Activated B cell treated with CpG ODN at 0.5 μM for 24 hours (primary cell): Measurements from ENCODE around the gene RGS17. TPM values are rescaled to one million over a fixed set of nuclear protein-coding genes. Genes with fewer than 3 reads are reported as not detected.

Experiments used
- ATAC-seq: fragments of 200-7000 bp; cut with Tn5 transposase; one replicate; pipeline ENCODE4 v1.10.0; 2021; ENCODE audit warnings: low read depth, mild to moderate bottlenecking, moderate library complexity
- CTCF ChIA-PET: fragments of 350-600 bp; sonication (Branson Sonifier 250); formaldehyde crosslinking; loops from one replicate; lab custom pipeline; 2021; ENCODE audit warnings: antibody characterized with exemption; lab: Charles Lee
- POLR2A ChIA-PET: fragments of 350-600 bp; sonication (Branson Sonifier 250); formaldehyde crosslinking; loops from one replicate; lab custom pipeline; 2021; ENCODE audit warnings: antibody characterized with exemption; lab: Charles Lee
- DNase-seq: peaks from one replicate; pipeline ENCODE4 v3.0.0; 2022
- H3K27ac Mint-ChIP-seq: one replicate; pipeline ENCODE4 v1.8.0; 2020; ENCODE audit warnings: mixed read lengths
- H3K27me3 Mint-ChIP-seq: one replicate; pipeline ENCODE4 v1.8.0; 2021; ENCODE audit warnings: mixed read lengths
- H3K36me3 Mint-ChIP-seq: one replicate; pipeline ENCODE4 v1.8.0; 2021; ENCODE audit warnings: low read depth, mixed read lengths
- H3K4me1 Mint-ChIP-seq: one replicate; pipeline ENCODE4 v1.8.0; 2021; ENCODE audit warnings: mixed read lengths
- H3K4me3 Mint-ChIP-seq: one replicate; pipeline ENCODE4 v1.8.0; 2020; ENCODE audit warnings: mild to moderate bottlenecking, mixed read lengths
- H3K9me3 Mint-ChIP-seq: one replicate; pipeline ENCODE4 v1.8.0; 2020; ENCODE audit warnings: mixed read lengths
- CTCF ChIP-seq: fragments of 200-600 bp; IDR thresholded peaks from one replicate; pipeline ENCODE4 v1.8.0; 2022; ENCODE audit warnings: antibody characterized with exemption, mild to moderate bottlenecking
- intact Hi-C: fragments of 100-400 bp; cut with micrococcal nuclease; formaldehyde crosslinking; loops from one replicate; pipeline ENCODE4 v1.15.1; 2024
- total RNA-seq: library from RNA; stranded (reverse); gene quantifications from 2 replicates; pipeline ENCODE4 v1.2.3, GENCODE V29; 2022

RGS17 gene
- total RNA-seq, 1 donor from 2014 or later: not detected

- DNase-seq (no peak), ATAC-seq (no peak)
- H3K4me1 Mint-ChIP-seq: no peaks in the 10 kb centered on the region
- intact Hi-C loops: no loop called here
- H3K27ac Mint-ChIP-seq: no peak overlapping the region
- ChIA-PET POLR2A (no interaction called here), CTCF (no interaction called here)
- H3K27me3 Mint-ChIP-seq: peaks cover 1% of the 10 kb centered on the region
- H3K9me3 Mint-ChIP-seq: no peaks in the 10 kb centered on the region
- no peak for TF ChIP-seq CTCF
- no peaks in the 10 kb centered on the region for H3K36me3 Mint-ChIP-seq
- no peak overlapping the region for H3K4me3 Mint-ChIP-seq
These were observed 74.8 kb downstream of the RGS17 start for GRCh38 chr6:153056308-153056707.

- ChIA-PET POLR2A (no interaction called here), CTCF (no interaction called here)
- ATAC-seq (no peak), DNase-seq (no peak)
- Mint-ChIP-seq H3K36me3 (no peaks in the 10 kb centered on the region), H3K4me3 (no peak overlapping the region), H3K9me3 (peaks cover 2% of the 10 kb centered on the region), H3K27me3 (no peaks in the 10 kb centered on the region), H3K27ac (no peak overlapping the region), H3K4me1 (no peaks in the 10 kb centered on the region)
- intact Hi-C loops: no loop called here
- TF ChIP-seq CTCF: no peak
These were observed 79.3 kb downstream of the RGS17 start for GRCh38 chr6:153051801-153052200.

GRCh38 chr6:153048631-153049030, 82.5 kb downstream of the RGS17 start:
- POLR2A ChIA-PET: no interaction called here
- no peak for DNase-seq
- H3K4me1 Mint-ChIP-seq: no peaks in the 10 kb centered on the region
- no peaks in the 10 kb centered on the region for H3K36me3 Mint-ChIP-seq
- H3K9me3 Mint-ChIP-seq: peaks cover 2% of the 10 kb centered on the region
- no peaks in the 10 kb centered on the region for H3K27me3 Mint-ChIP-seq
- ATAC-seq: no peak
- CTCF ChIA-PET: no interaction called here
- no peak overlapping the region for H3K4me3 Mint-ChIP-seq
- TF ChIP-seq CTCF: no peak
- intact Hi-C loops: no loop called here
- H3K27ac Mint-ChIP-seq: no peak overlapping the region

GRCh38 chr6:153047386-153047785, 83.7 kb downstream of the RGS17 start:
- ChIA-PET POLR2A (no interaction called here), CTCF (no interaction called here)
- no peak for TF ChIP-seq CTCF
- DNase-seq: no peak
- Mint-ChIP-seq H3K36me3 (no peaks in the 10 kb centered on the region), H3K27ac (no peak overlapping the region), H3K4me3 (no peak overlapping the region), H3K9me3 (peaks cover 2% of the 10 kb centered on the region), H3K4me1 (no peaks in the 10 kb centered on the region), H3K27me3 (no peaks in the 10 kb centered on the region)
- no peak for ATAC-seq
- intact Hi-C loops: no loop called here

GRCh38 chr6:153045271-153045670, 85.8 kb downstream of the RGS17 start:
- Mint-ChIP-seq H3K27ac (no peak overlapping the region), H3K4me1 (no peaks in the 10 kb centered on the region), H3K36me3 (no peaks in the 10 kb centered on the region), H3K4me3 (no peak overlapping the region), H3K9me3 (peaks cover 2% of the 10 kb centered on the region), H3K27me3 (peaks cover 3% of the 10 kb centered on the region)
- ChIA-PET POLR2A (no interaction called here), CTCF (no interaction called here)
- DNase-seq (no peak), ATAC-seq (no peak)
- TF ChIP-seq CTCF: no peak
- intact Hi-C loops: no loop called here
